NB4 (cell line): Measurements from ENCODE around the gene LDLRAD3.

ENCODE experiments used
- DNase-seq: peaks from one replicate; pipeline ENCODE4 v3.0.0; 2010; ENCODE audit warnings: low read depth
- H3K4me3 ChIP-seq: one replicate; pipeline ENCODE4 v1.5.1; 2011; ENCODE audit warnings: mild to moderate bottlenecking, low read depth, low read length, moderate library complexity
- CTCF ChIP-seq: IDR thresholded peaks from one replicate; pipeline ENCODE4 v1.5.1; 2012; ENCODE audit warnings: low read depth, low read length
- MAX ChIP-seq: IDR thresholded peaks from 2 replicates; pipeline ENCODE4 v1.6.1; 2011; ENCODE audit warnings: low read depth, low read length
- MYC ChIP-seq: IDR thresholded peaks from 2 replicates; pipeline ENCODE4 v1.6.1; 2011; ENCODE audit warnings: low read depth, low read length
- POLR2A ChIP-seq: IDR thresholded peaks from 2 replicates; pipeline ENCODE4 v1.6.1; 2011; ENCODE audit warnings: mild to moderate bottlenecking; ENCODE audit not compliant: insufficient read length; ENCODE audit errors: extremely low read depth

Gene LDLRAD3

GRCh38 chr11:36156817-36157519 is 213.1 kb downstream of the LDLRAD3 start:
- TF ChIP-seq MAX (no peak), MYC (no peak), POLR2A (no peak), CTCF (no peak)
- H3K4me3 ChIP-seq, result no peak overlapping the region
- no peak for DNase-seq

GRCh38 chr11:36160091-36160490 is 216.2 kb downstream of the LDLRAD3 start:
- TF ChIP-seq POLR2A (no peak), MYC (no peak), MAX (no peak), CTCF (no peak)
- no peak overlapping the region for H3K4me3 ChIP-seq
- no peak for DNase-seq

GRCh38 chr11:36161572-36161971 is 217.7 kb downstream of the LDLRAD3 start:
- DNase-seq, result no peak
- H3K4me3 ChIP-seq, result no peak overlapping the region
- TF ChIP-seq MAX, result no peak
- no peak for TF ChIP-seq POLR2A
- no peak for TF ChIP-seq MYC
- no peak for TF ChIP-seq CTCF

DNA sequence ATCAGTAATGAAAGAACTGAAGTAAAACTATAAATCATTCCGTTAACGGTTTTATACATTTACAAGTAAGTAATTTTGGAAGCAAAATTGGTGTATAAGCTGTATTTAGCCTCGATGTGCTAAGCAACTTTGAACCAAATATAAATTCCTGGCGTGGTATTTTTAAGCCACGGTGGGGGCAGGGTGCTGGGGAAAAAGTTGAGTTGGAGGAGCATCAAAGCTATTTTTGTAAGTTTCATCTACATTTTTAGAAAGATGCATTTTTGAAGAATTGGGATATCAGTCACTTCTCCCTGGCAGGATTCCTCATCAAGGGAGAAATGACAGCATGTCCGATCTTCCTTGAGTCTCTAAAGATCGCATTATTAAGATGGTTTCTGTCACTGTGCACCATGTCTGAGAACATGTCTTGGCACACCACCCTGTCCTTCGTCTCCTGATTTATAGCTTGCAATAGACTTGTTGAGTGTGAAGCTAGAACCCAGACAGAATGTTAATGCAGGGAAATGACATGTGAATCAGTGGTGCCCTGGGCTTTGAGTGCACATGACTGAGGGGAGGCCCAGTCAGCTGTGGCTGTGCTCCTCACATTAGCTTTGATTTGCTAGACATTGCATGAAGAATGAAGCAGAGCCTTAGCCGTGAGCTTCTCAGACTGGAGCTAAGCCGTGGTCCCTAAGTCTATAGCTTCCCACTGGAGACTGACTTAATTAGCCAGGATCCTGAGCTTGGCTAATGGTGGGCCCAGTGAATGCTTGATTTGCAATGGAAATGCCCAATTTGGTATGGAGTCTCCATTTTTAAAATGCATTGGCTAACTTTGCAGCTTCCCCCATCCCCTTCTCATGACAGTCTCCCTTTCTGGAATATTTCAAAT is 218.4 kb downstream of the LDLRAD3 start:
- DNase-seq, result no peak
- TF ChIP-seq CTCF, result no peak
- TF ChIP-seq MAX, result no peak
- TF ChIP-seq POLR2A, result no peak
- TF ChIP-seq MYC, result no peak
- H3K4me3 ChIP-seq, result no peak overlapping the region

DNA sequence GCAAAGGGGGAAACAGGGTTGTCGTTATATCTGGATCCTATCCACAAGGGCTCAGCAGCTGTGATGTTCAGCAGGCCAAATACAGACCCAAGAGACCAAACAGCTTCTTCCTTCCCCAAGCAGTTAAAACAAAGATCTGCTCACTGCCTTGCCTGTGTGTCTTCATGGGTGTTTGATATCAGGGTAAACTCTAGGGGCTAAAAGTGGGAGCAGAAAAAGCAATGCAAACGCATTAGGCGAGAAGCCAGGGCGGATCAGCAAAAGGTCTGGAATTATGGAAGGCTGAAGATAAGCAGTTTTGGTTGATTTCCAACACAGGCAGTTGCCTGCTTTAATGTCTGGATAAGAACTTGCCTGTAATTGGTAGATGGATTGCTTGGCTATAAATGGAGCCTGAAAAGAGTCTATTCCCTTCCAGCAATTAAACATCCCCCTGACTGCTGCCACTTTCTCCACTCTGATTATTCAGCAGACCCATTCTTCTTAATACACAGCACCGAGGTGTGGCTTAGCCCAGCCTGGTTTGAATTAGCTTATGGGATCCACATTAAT is 219.1 kb downstream of the LDLRAD3 start:
- no peak for DNase-seq
- H3K4me3 ChIP-seq, result no peak overlapping the region
- TF ChIP-seq MYC (no peak), MAX (no peak), CTCF (no peak), POLR2A (no peak)
